ENCODE results near the gene ZNF496.

GRCh38 chr1:247337961-247338360, 6.3 kb upstream of the ZNF496 start:
- no peak for TF ChIP-seq POLR2A (IDR thresholded peaks at IDR 0.05)
- no peak for TF ChIP-seq CTCF (IDR thresholded peaks at IDR 0.05)
